SK-N-SH (cell line): ENCODE data around the gene STUB1. TPM values are rescaled to one million over a fixed set of nuclear protein-coding genes. Genes with fewer than 3 reads are reported as not detected.

Experiments
- CTCF ChIA-PET: fragments of 300-600, 350-600 bp; formaldehyde crosslinking; extraction: SDS; loops from one replicate; lab custom pipeline; 2021; lab: Yijun Ruan, JAX
- POLR2A ChIA-PET: fragments of 350-600 bp; sonication (Branson Sonifier 250); formaldehyde crosslinking; extraction: SDS; loops from one replicate; lab custom pipeline; 2020; ENCODE audit warnings: antibody characterized with exemption, inconsistent platforms; lab: Yijun Ruan, JAX
- DNase-seq: peaks from one replicate; pipeline ENCODE4 v3.0.0; 2012
- H2AFZ ChIP-seq: fragments of 200-600 bp; sonication (generic); 2 replicates; pipeline ENCODE4 v1.8.1; 2016; ENCODE audit warnings: antibody characterized with exemption, mild to moderate bottlenecking, low read depth
- H3F3A ChIP-seq: fragments of 200-600 bp; sonication (generic); replicated peaks from 2 replicates; pipeline ENCODE3; 2016; ENCODE audit warnings: antibody characterized with exemption, mild to moderate bottlenecking; ENCODE audit not compliant: insufficient read depth
- H3K27ac ChIP-seq, 2 experiments: fragments of 200-500 bp in 1 of 2; fragments of 200-600 bp in 1 of 2; sonication (Bioruptor generic) in 1 of 2; sonication (generic), shearing (Covaris generic) in 1 of 2; 2 replicates each; pipeline versions ENCODE4 v1.5.1 to v1.6.1; 2014 to 2016; ENCODE audit warnings: low read depth in 2 of 2, inconsistent platforms in 1 of 2, low read length in 1 of 2, mild to moderate bottlenecking in 1 of 2, mixed read lengths in 1 of 2
- H3K27me3 ChIP-seq: fragments of 200-600 bp; sonication (generic), shearing (Covaris generic); 2 replicates; pipeline ENCODE4 v1.6.1; 2016; ENCODE audit warnings: mixed run types; ENCODE audit not compliant: insufficient read depth
- H3K36me3 ChIP-seq, 2 experiments: fragments of 200-500 bp in 1 of 2; fragments of 200-600 bp in 1 of 2; sonication (Bioruptor generic) in 1 of 2; sonication (generic) in 1 of 2; replicated peaks in 1 of 2; 2 replicates each; pipeline versions ENCODE3 to v1.5.1; 2014 to 2016; ENCODE audit warnings: low read length in 1 of 2, mild to moderate bottlenecking in 1 of 2; ENCODE audit not compliant: insufficient read depth in 2 of 2, control insufficient read depth in 1 of 2
- H3K4me1 ChIP-seq, 2 experiments: fragments of 200-500 bp in 1 of 2; fragments of 200-600 bp in 1 of 2; sonication (Bioruptor generic) in 1 of 2; sonication (generic), shearing (Covaris generic) in 1 of 2; 2 replicates each; pipeline versions ENCODE4 v1.5.1 to v1.6.1; 2014 to 2016; ENCODE audit warnings: low read depth in 1 of 2, low read length in 1 of 2, mixed run types in 1 of 2; ENCODE audit not compliant: insufficient read depth in 2 of 2, control insufficient read depth in 1 of 2
- H3K4me2 ChIP-seq: fragments of 200-600 bp; sonication (generic), shearing (Covaris generic); 2 replicates; pipeline ENCODE4 v1.6.1; 2017; ENCODE audit warnings: mixed run types
- H3K4me3 ChIP-seq, 2 experiments: fragments of 200-500 bp in 1 of 2; fragments of 200-600 bp in 1 of 2; sonication (Bioruptor generic) in 1 of 2; sonication (generic), shearing (Covaris generic) in 1 of 2; 2 replicates each; pipeline versions ENCODE4 v1.5.1 to v1.8.1; 2014 to 2016; ENCODE audit warnings: low read depth in 2 of 2, inconsistent platforms in 1 of 2, low read length in 1 of 2, mild to moderate bottlenecking in 1 of 2, mixed read lengths in 1 of 2, moderate library complexity in 1 of 2
- H3K79me2 ChIP-seq: fragments of 200-600 bp; sonication (generic); 2 replicates; pipeline ENCODE4 v1.8.1; 2017; ENCODE audit warnings: mild to moderate bottlenecking; ENCODE audit not compliant: insufficient read depth
- H3K9ac ChIP-seq: fragments of 200-600 bp; sonication (generic); 2 replicates; pipeline ENCODE4 v1.6.1; 2017; ENCODE audit warnings: mixed run types
- H3K9me2 ChIP-seq: fragments of 200-600 bp; sonication (generic); 2 replicates; pipeline ENCODE4 v1.6.1; 2017; ENCODE audit warnings: mixed run types
- H3K9me3 ChIP-seq: fragments of 200-600 bp; sonication (generic); 2 replicates; pipeline ENCODE4 v1.6.1; 2017; ENCODE audit warnings: mixed run types, mild to moderate bottlenecking, moderate library complexity
- H4K20me1 ChIP-seq: fragments of 200-600 bp; sonication (generic); 2 replicates; pipeline ENCODE4 v1.6.1; 2017; ENCODE audit warnings: mild to moderate bottlenecking, mixed run types; ENCODE audit not compliant: insufficient read depth
- ELF1 ChIP-seq: IDR thresholded peaks from 2 replicates; pipeline ENCODE4 v1.4.0; 2012
- EZH2phosphoT487 ChIP-seq: fragments of 200-600 bp; sonication (generic); IDR thresholded peaks from 2 replicates; pipeline ENCODE4 v1.6.1; 2017; ENCODE audit warnings: low read depth, mixed run types, mild to moderate bottlenecking, antibody characterized with exemption, moderate library complexity, borderline replicate concordance
- MEF2A ChIP-seq: IDR thresholded peaks from 2 replicates; pipeline ENCODE4 v1.4.0; 2012; ENCODE audit warnings: low read depth, borderline replicate concordance
- MXI1 ChIP-seq: IDR thresholded peaks from 2 replicates; pipeline ENCODE4 v1.6.1; 2012; ENCODE audit warnings: mild to moderate bottlenecking, low read depth, low read length, improper control_type of control experiment
- RAD21 ChIP-seq: IDR thresholded peaks from 2 replicates; pipeline ENCODE4 v1.6.1; 2012; ENCODE audit warnings: mild to moderate bottlenecking, low read length
- RXRA ChIP-seq: IDR thresholded peaks from 2 replicates; pipeline ENCODE4 v1.4.0; 2012; ENCODE audit warnings: low read depth, mild to moderate bottlenecking, borderline replicate concordance
- SIN3A ChIP-seq: IDR thresholded peaks from 2 replicates; pipeline ENCODE4 v1.6.1; 2012; ENCODE audit warnings: low read depth, mild to moderate bottlenecking, low read length, moderate library complexity, borderline replicate concordance
- SMC3 ChIP-seq: IDR thresholded peaks from 2 replicates; pipeline ENCODE4 v1.6.1; 2012; ENCODE audit warnings: low read depth, low read length, improper control_type of control experiment
- TAF1 ChIP-seq: IDR thresholded peaks from 2 replicates; pipeline ENCODE4 v1.6.1; 2012; ENCODE audit warnings: low read depth, mild to moderate bottlenecking, low read length, moderate library complexity, borderline replicate concordance
- YY1 ChIP-seq: IDR thresholded peaks from 2 replicates; pipeline ENCODE4 v1.4.0; 2012; ENCODE audit warnings: low read depth, mild to moderate bottlenecking
- WGBS: methylation state at CpG from one replicate; pipeline ENCODE4 v1.1.6; 2017; ENCODE audit warnings: low lambda C conversion rate; 5-methylcytosine and 5-hydroxymethylcytosine counted together
- polyA plus RNA-seq, 3 experiments: library from polyadenylated mRNA; depleted of rRNA; stranded (reverse); fragments of >200 nt; gene quantifications; 2 replicates each; pipeline ENCODE4 v1.2.3, GENCODE V29; 2012
- TF ChIP-seq, protein P1 (sequence below): fragments of 150-350 bp; IDR thresholded peaks from 2 replicates; pipeline ENCODE4 v1.6.1; 2017; ENCODE audit warnings: antibody characterized with exemption, low read length, low read depth, borderline replicate concordance
- TF ChIP-seq, protein P2 (sequence below): IDR thresholded peaks from 2 replicates; pipeline ENCODE4 v1.4.0; 2012; ENCODE audit warnings: low read depth, borderline replicate concordance
- TF ChIP-seq, protein P3 (sequence below): IDR thresholded peaks from 2 replicates; pipeline ENCODE4 v1.4.0; 2012; ENCODE audit warnings: low read depth, borderline replicate concordance
- TF ChIP-seq, protein P4 (sequence below): IDR thresholded peaks from 2 replicates; pipeline ENCODE4 v1.6.1; 2012; ENCODE audit warnings: mild to moderate bottlenecking, low read depth, low read length, moderate library complexity
- TF ChIP-seq, protein P5 (sequence below): fragments of 200-600 bp; sonication (generic); IDR thresholded peaks from 2 replicates; pipeline ENCODE4 v1.6.1; 2017; ENCODE audit warnings: antibody characterized with exemption, mild to moderate bottlenecking, moderate library complexity

Gene STUB1
- polyA plus RNA-seq, 1 of the 3 experiments (the other 2 are of a cell fraction), result 323 TPM

DNA sequence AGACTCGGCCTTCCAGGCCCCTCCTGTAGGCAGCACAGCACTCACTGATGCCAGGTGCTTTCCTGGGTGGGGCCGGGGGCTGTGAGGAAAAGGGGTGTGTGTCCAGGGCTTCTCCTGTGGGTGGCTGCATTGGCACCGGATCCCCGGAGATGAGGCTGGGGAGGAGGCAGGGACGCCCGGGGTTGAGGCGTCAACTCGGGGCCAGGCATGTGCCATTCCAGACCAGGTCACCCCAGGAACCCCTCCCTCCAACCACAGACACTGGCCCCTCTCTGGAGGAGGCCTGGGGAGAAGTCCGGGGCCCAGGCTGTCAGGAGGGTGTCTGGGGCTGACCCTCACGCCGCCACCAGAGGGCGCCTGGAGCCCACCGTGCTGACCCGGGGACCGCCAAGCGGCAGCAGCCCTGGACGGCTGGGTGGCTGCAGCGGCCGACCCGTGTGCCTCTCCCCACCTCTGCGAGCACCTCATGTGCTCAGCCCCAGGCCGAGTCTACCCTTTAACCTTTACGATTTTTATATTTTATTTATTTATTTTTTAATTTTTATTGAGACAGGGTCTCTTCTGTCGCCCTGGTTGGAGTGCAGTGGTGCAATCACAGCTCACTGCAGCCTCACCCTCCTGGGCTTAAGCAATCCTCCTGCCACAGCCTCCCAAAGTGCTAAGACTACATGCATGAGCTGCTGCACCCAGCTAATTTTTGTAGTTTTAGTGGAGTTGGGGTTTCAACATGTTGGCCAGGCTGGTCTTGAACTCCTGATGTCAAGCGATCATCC, 31.5 kb downstream of the STUB1 start:
- no peaks in the 10 kb centered on the region for H3K36me3 ChIP-seq
- no peak overlapping the region for H2AFZ ChIP-seq
- H3K9ac ChIP-seq, result no peak overlapping the region
- H3K4me1 ChIP-seq, result peaks cover 23 to 41% of the 10 kb centered on the region in 2 experiments; a peak in 2 of 4 replicates
- H4K20me1 ChIP-seq, result peaks cover 6% of the 10 kb centered on the region; the same call in 1 of the 2 replicates
- H3K4me2 ChIP-seq, result peak overlapping the region; percentile 47; the same call in 1 of the 2 replicates
- CTCF ChIA-PET, result interaction anchor here (0.6 to 22.4 kb wide), 27 partner anchors 8 to 1513 kb away, joined by 3 to 358 read pairs (median 4); partner anchors contain the start of genes ANTKMT, CCDC78, CHTF18 and CIAO3
- peak; percentile 93 for DNase-seq
- H3F3A ChIP-seq, result peaks cover 30% of the 10 kb centered on the region
- no peaks in the 10 kb centered on the region for H3K27me3 ChIP-seq
- POLR2A ChIA-PET, result interaction anchor here (0.9 to 1.0 kb wide), 2 partner anchors 13 to 19 kb away, joined by 3 read pairs; no protein-coding TSS in a partner anchor
- 0 out of 2 replicates have a peak, but pooled peaks cover 2% of the 10 kb centered on the region for H3K79me2 ChIP-seq
- no peaks in the 10 kb centered on the region for H3K9me3 ChIP-seq
- TF ChIP-seq YY1 (no peak), ELF1 (no peak), SMC3 (peak; percentile 82), EZH2phosphoT487 (no peak), RXRA (no peak), TAF1 (no peak), MXI1 (no peak), MEF2A (no peak), RAD21 (peak; percentile 89), SIN3A (peak; percentile 61; the same call in 1 of the 2 replicates)
- TF ChIP-seq, protein P1, sequence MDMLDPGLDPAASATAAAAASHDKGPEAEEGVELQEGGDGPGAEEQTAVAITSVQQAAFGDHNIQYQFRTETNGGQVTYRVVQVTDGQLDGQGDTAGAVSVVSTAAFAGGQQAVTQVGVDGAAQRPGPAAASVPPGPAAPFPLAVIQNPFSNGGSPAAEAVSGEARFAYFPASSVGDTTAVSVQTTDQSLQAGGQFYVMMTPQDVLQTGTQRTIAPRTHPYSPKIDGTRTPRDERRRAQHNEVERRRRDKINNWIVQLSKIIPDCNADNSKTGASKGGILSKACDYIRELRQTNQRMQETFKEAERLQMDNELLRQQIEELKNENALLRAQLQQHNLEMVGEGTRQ, result no peak
- TF ChIP-seq, protein P2, sequence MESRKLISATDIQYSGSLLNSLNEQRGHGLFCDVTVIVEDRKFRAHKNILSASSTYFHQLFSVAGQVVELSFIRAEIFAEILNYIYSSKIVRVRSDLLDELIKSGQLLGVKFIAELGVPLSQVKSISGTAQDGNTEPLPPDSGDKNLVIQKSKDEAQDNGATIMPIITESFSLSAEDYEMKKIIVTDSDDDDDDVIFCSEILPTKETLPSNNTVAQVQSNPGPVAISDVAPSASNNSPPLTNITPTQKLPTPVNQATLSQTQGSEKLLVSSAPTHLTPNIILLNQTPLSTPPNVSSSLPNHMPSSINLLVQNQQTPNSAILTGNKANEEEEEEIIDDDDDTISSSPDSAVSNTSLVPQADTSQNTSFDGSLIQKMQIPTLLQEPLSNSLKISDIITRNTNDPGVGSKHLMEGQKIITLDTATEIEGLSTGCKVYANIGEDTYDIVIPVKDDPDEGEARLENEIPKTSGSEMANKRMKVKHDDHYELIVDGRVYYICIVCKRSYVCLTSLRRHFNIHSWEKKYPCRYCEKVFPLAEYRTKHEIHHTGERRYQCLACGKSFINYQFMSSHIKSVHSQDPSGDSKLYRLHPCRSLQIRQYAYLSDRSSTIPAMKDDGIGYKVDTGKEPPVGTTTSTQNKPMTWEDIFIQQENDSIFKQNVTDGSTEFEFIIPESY, result no peak
- TF ChIP-seq, protein P3, sequence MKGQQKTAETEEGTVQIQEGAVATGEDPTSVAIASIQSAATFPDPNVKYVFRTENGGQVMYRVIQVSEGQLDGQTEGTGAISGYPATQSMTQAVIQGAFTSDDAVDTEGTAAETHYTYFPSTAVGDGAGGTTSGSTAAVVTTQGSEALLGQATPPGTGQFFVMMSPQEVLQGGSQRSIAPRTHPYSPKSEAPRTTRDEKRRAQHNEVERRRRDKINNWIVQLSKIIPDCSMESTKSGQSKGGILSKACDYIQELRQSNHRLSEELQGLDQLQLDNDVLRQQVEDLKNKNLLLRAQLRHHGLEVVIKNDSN, result no peak
- TF ChIP-seq, protein P4, sequence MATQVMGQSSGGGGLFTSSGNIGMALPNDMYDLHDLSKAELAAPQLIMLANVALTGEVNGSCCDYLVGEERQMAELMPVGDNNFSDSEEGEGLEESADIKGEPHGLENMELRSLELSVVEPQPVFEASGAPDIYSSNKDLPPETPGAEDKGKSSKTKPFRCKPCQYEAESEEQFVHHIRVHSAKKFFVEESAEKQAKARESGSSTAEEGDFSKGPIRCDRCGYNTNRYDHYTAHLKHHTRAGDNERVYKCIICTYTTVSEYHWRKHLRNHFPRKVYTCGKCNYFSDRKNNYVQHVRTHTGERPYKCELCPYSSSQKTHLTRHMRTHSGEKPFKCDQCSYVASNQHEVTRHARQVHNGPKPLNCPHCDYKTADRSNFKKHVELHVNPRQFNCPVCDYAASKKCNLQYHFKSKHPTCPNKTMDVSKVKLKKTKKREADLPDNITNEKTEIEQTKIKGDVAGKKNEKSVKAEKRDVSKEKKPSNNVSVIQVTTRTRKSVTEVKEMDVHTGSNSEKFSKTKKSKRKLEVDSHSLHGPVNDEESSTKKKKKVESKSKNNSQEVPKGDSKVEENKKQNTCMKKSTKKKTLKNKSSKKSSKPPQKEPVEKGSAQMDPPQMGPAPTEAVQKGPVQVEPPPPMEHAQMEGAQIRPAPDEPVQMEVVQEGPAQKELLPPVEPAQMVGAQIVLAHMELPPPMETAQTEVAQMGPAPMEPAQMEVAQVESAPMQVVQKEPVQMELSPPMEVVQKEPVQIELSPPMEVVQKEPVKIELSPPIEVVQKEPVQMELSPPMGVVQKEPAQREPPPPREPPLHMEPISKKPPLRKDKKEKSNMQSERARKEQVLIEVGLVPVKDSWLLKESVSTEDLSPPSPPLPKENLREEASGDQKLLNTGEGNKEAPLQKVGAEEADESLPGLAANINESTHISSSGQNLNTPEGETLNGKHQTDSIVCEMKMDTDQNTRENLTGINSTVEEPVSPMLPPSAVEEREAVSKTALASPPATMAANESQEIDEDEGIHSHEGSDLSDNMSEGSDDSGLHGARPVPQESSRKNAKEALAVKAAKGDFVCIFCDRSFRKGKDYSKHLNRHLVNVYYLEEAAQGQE, result no peak
- TF ChIP-seq, protein P5, sequence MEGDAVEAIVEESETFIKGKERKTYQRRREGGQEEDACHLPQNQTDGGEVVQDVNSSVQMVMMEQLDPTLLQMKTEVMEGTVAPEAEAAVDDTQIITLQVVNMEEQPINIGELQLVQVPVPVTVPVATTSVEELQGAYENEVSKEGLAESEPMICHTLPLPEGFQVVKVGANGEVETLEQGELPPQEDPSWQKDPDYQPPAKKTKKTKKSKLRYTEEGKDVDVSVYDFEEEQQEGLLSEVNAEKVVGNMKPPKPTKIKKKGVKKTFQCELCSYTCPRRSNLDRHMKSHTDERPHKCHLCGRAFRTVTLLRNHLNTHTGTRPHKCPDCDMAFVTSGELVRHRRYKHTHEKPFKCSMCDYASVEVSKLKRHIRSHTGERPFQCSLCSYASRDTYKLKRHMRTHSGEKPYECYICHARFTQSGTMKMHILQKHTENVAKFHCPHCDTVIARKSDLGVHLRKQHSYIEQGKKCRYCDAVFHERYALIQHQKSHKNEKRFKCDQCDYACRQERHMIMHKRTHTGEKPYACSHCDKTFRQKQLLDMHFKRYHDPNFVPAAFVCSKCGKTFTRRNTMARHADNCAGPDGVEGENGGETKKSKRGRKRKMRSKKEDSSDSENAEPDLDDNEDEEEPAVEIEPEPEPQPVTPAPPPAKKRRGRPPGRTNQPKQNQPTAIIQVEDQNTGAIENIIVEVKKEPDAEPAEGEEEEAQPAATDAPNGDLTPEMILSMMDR, result peak; percentile 77
- peak overlapping the region in 1 of 2 experiments; percentile 37; a peak in 1 of 4 replicates for H3K4me3 ChIP-seq
- 15% methylated on average over 14 of the region's 25 CpGs for WGBS
- H3K9me2 ChIP-seq, result no peaks in the 10 kb centered on the region
- peak overlapping the region in 1 of 2 experiments; percentile 67; a peak in 1 of 4 replicates for H3K27ac ChIP-seq
